22Rv1 (cell line): ENCODE results near the gene NCOA3.

Source experiments
- CTCF ChIP-seq: fragments of 450-650 bp; IDR thresholded peaks from 2 replicates; pipeline ENCODE4 v1.5.1; 2017; ENCODE audit warnings: mild to moderate bottlenecking
- ZFX ChIP-seq: fragments of 450-650 bp; IDR thresholded peaks from 2 replicates; pipeline ENCODE4 v1.6.1; 2017; ENCODE audit warnings: antibody characterized with exemption, borderline replicate concordance

GRCh38 chr20:47647994-47648393, 146.3 kb downstream of the NCOA3 start:
- TF ChIP-seq CTCF (no peak), ZFX (no peak)
